Activated gamma-delta T cell treated with anti-CD3 and anti-CD28 coated beads, Interleukin-2, amount 50 U/mL, for 16 hours (primary cell): ENCODE results near the gene GTPBP1.

Source experiments
- DNase-seq: peaks from one replicate; pipeline ENCODE4 v3.0.0-alpha.2; 2020; ENCODE audit warnings: low read depth

GTPBP1 gene

GRCh38 chr22:38727123-38727522, 21.4 kb downstream of the GTPBP1 start:
- DNase-seq: no peak

- no peak for DNase-seq
These were observed 22.0 kb downstream of the GTPBP1 start for GRCh38 chr22:38727530-38728451.

GRCh38 chr22:38728871-38729796, 23.4 kb downstream of the GTPBP1 start:
- no peak for DNase-seq

- DNase-seq: no peak
These were observed 24.2 kb downstream of the GTPBP1 start for GRCh38 chr22:38729946-38730345.

- no peak for DNase-seq
These were observed 24.7 kb downstream of the GTPBP1 start for GRCh38 chr22:38730411-38730871.

- no peak for DNase-seq
These were observed 26.0 kb downstream of the GTPBP1 start for GRCh38 chr22:38731703-38732161.

GRCh38 chr22:38732251-38732815, 26.6 kb downstream of the GTPBP1 start:
- DNase-seq: no peak

- DNase-seq: no peak
These were observed 27.6 kb downstream of the GTPBP1 start for GRCh38 chr22:38733329-38733723.

GRCh38 chr22:38733724-38734381, 28.1 kb downstream of the GTPBP1 start:
- no peak for DNase-seq

GRCh38 chr22:38734421-38735100, 28.8 kb downstream of the GTPBP1 start:
- no peak for DNase-seq

- DNase-seq: no peak
These were observed 29.4 kb downstream of the GTPBP1 start for GRCh38 chr22:38735126-38735464.

GRCh38 chr22:38735465-38736256, 29.9 kb downstream of the GTPBP1 start:
- DNase-seq: no peak

GRCh38 chr22:38736257-38736570, 30.5 kb downstream of the GTPBP1 start:
- no peak for DNase-seq

- no peak for DNase-seq
These were observed 31.7 kb downstream of the GTPBP1 start for GRCh38 chr22:38737302-38738060.

GRCh38 chr22:38738475-38739070, 32.8 kb downstream of the GTPBP1 start:
- DNase-seq: no peak

GRCh38 chr22:38739300-38740055, 33.7 kb downstream of the GTPBP1 start:
- no peak for DNase-seq

- DNase-seq: no peak
These were observed 34.5 kb downstream of the GTPBP1 start for GRCh38 chr22:38740116-38740723.

GRCh38 chr22:38740754-38741153, 35.0 kb downstream of the GTPBP1 start:
- no peak for DNase-seq
